DOHH2 (cell line): Measurements from ENCODE around the gene MSI1.

Experiments used
- H3F3A ChIP-seq: fragments of 200-600 bp; sonication (generic), shearing (Covaris generic); 2 replicates; pipeline ENCODE4 v1.6.0; 2016; ENCODE audit warnings: antibody characterized with exemption, mild to moderate bottlenecking; ENCODE audit not compliant: control insufficient read depth, insufficient read depth
- H3K27ac ChIP-seq: fragments of 200-600 bp; sonication (generic); 2 replicates; pipeline ENCODE4 v1.5.1; 2014; ENCODE audit warnings: low read depth, mild to moderate bottlenecking, low read length, moderate library complexity
- H3K27me3 ChIP-seq: fragments of 200-600 bp; sonication (generic); 2 replicates; pipeline ENCODE4 v1.6.1; 2014; ENCODE audit warnings: mild to moderate bottlenecking, low read length, mixed read lengths; ENCODE audit not compliant: control insufficient read depth
- H3K36me3 ChIP-seq: fragments of 200-600 bp; sonication (generic); 2 replicates; pipeline ENCODE4 v1.6.1; 2014; ENCODE audit warnings: mild to moderate bottlenecking, low read length, moderate library complexity, mixed read lengths; ENCODE audit not compliant: control insufficient read depth
- H3K4me1 ChIP-seq: fragments of 200-600 bp; sonication (generic); 2 replicates; pipeline ENCODE4 v1.6.1; 2014; ENCODE audit warnings: mild to moderate bottlenecking, low read length, mixed read lengths; ENCODE audit not compliant: control insufficient read depth
- H3K4me2 ChIP-seq: fragments of 200-600 bp; sonication (generic); 2 replicates; pipeline ENCODE4 v1.6.0; 2014; ENCODE audit warnings: mild to moderate bottlenecking, low read length, moderate library complexity
- H3K4me3 ChIP-seq: fragments of 200-600 bp; sonication (generic); 2 replicates; pipeline ENCODE4 v1.5.1; 2014; ENCODE audit warnings: mild to moderate bottlenecking, low read length, mixed read lengths
- H3K79me2 ChIP-seq: fragments of 200-600 bp; sonication (generic); 2 replicates; pipeline ENCODE4 v1.6.1; 2014; ENCODE audit warnings: mild to moderate bottlenecking, low read length, mixed read lengths; ENCODE audit not compliant: control insufficient read depth
- H3K9me2 ChIP-seq: fragments of 200-600 bp; sonication (generic); replicated peaks from 2 replicates; pipeline ENCODE4 v1.6.1; 2014; ENCODE audit warnings: mild to moderate bottlenecking, low read length, mixed read lengths; ENCODE audit not compliant: control insufficient read depth
- H3K9me3 ChIP-seq: fragments of 200-600 bp; sonication (generic); 2 replicates; pipeline ENCODE4 v1.6.1; 2014; ENCODE audit warnings: antibody characterized with exemption, low read length, mixed read lengths; ENCODE audit not compliant: control insufficient read depth, insufficient read depth
- H4K20me1 ChIP-seq: fragments of 200-600 bp; sonication (generic); 2 replicates; pipeline ENCODE4 v1.6.0; 2014; ENCODE audit warnings: low read depth, mild to moderate bottlenecking, antibody characterized with exemption, low read length, moderate library complexity; ENCODE audit not compliant: control insufficient read depth, insufficient read depth
- CTCF ChIP-seq: fragments of 200-600 bp; sonication (generic); IDR thresholded peaks from one replicate; pipeline ENCODE4 v1.5.1; 2014; ENCODE audit warnings: antibody characterized with exemption, mild to moderate bottlenecking, low read depth, low read length; ENCODE audit not compliant: poor library complexity, severe bottlenecking
- EZH2phosphoT487 ChIP-seq: fragments of 200-600 bp; sonication (generic); IDR thresholded peaks from 2 replicates; pipeline ENCODE4 v1.6.1; 2017; ENCODE audit warnings: borderline replicate concordance, mild to moderate bottlenecking, antibody characterized with exemption, low read length, moderate library complexity, mixed read lengths

The MSI1 gene

GRCh38 chr12:120328228-120328627, 40.7 kb downstream of the MSI1 start:
- Histone ChIP-seq H3K4me2 (no peak overlapping the region), H3K4me3 (no peak overlapping the region), H3K9me2 (no peaks in the 10 kb centered on the region), H3K27ac (no peak overlapping the region), H4K20me1 (no peaks in the 10 kb centered on the region), H3K9me3 (no peaks in the 10 kb centered on the region), H3K4me1 (peaks cover 14% of the 10 kb centered on the region), H3K36me3 (no peaks in the 10 kb centered on the region), H3F3A (no peaks in the 10 kb centered on the region), H3K79me2 (no peaks in the 10 kb centered on the region), H3K27me3 (peaks cover 8% of the 10 kb centered on the region)
- TF ChIP-seq EZH2phosphoT487 (no peak), CTCF (no peak)

DNA sequence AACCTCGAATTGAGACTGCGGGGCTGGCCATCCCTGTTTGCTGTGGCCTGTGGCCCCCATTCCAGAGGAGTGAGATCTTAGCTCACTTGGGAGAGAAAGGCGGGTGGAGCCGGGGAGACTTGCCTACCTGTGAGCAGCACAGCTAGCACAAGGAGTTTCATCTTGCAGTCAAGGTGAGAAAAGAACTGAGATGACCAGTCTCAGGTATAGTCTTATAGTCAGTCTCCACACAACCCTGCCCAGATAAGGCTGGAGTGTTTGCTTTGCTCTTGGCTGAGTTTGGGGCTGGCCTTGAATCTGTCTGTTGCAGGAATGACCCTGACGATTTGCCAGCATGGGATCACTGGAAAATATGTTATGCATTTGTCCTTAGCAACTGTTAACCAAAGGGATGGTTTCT, 41.4 kb downstream of the MSI1 start, which contains the start of gene PLA2G1B:
PLA2G1B (minus strand) TSS at position 187 of the 400 bp plus-strand sequence; CDS start at position 161, 26 bp downstream.
- Histone ChIP-seq H3K27ac (no peak within 1 kb of the TSS), H3K9me3 (no peaks in the 10 kb centered on the region), H3K4me3 (no peak within 1 kb of the TSS), H3K4me2 (no peak within 1 kb of the TSS), H3K27me3 (peaks cover 8% of the 10 kb centered on the region), H3K79me2 (no peaks in the 10 kb centered on the region), H4K20me1 (no peaks in the 10 kb centered on the region), H3K36me3 (no peaks in the 10 kb centered on the region), H3K4me1 (peaks cover 14% of the 10 kb centered on the region), H3F3A (no peaks in the 10 kb centered on the region), H3K9me2 (no peaks in the 10 kb centered on the region)
- TF ChIP-seq EZH2phosphoT487: no peak
- TF ChIP-seq CTCF: no peak

DNA sequence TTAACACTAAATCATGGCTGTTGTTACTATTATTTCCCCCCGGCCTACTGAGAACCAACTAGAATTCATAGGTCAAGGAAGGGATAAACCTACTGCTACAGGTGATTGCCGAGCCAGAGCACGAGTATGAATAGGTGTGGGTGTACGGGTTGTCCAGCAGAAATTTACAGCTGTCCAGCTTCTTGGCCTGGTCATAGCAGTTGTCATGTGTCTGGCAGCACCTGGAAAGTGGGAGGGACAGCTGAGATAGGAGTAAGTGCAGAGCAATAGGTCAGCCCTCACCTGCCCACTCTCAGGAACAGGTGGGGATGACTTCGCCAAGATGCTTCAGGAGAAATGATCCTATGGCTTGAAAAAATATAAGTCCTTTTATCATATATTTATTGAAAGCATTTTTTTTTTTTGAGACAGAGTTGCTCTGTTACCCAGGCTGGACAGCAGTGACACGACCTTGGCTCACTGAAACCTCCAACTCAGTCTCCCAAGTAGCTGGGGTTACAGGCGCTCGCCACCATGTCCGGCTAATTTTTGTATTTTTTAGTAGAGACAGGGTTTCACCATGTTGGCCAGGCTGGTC, 44.0 kb downstream of the MSI1 start:
- TF ChIP-seq EZH2phosphoT487 (no peak), CTCF (no peak)
- Histone ChIP-seq H3K36me3 (no peaks in the 10 kb centered on the region), H3K4me2 (peak overlapping the region; percentile 100)

More for the DNA sequence above, 44.0 kb downstream of the MSI1 start:
- no peaks in the 10 kb centered on the region for H3K9me2 ChIP-seq
- peak overlapping the region; percentile 81; the same call in 1 of the 2 replicates for H3K4me3 ChIP-seq
- no peaks in the 10 kb centered on the region for H3F3A ChIP-seq
- no peaks in the 10 kb centered on the region for H3K79me2 ChIP-seq
- no peaks in the 10 kb centered on the region for H4K20me1 ChIP-seq
- H3K4me1 ChIP-seq: peaks cover 14% of the 10 kb centered on the region
- H3K27ac ChIP-seq: no peak overlapping the region
- no peaks in the 10 kb centered on the region for H3K9me3 ChIP-seq
- peaks cover 8% of the 10 kb centered on the region for H3K27me3 ChIP-seq
